ENCODE data around the gene USP10.

The USP10 gene

DNA sequence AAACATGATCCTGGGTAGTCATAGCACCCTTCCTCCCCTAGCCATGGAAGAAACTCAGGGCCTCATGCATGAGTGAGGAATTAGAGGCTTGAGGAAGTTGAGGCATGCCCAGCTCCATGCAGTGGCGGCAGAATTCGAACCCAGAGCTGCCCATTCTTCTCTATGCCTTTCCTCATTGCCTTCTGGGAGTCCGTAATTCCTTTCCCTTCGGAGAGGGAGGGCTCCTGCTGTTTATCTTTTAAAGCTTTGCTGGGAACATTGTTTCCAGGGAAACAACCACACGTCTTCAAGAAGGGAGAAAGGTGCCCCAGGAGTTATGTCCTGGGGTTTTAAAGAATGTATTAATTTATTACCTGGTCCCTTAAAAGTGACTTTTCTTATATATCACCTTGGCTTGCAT is 128.5 kb downstream of the USP10 start:
- DNase-seq, result no peak
